Left cardiac atrium (tissue), 4 donors: ENCODE results near the gene CASZ1. TPM values are rescaled to one million over a fixed set of nuclear protein-coding genes. Genes with fewer than 3 reads are reported as not detected.
A peak's percentile ranks its signal among the peaks of the same experiment; 100 is the strongest.

Source experiments
- ATAC-seq, 2 donors: fragments of 200-7000 bp; cut with Tn5 transposase; one replicate each; pipeline ENCODE4 v1.9.1; 2020; ENCODE audit warnings: mild to moderate bottlenecking in 2 of 2, moderate library complexity in 2 of 2
- DNase-seq: peaks from one replicate; pipeline ENCODE4 v3.0.0-alpha.2; 2020
- intact Hi-C, 2 donors: fragments of 100-400 bp; cut with DNase I; formaldehyde crosslinking; loops; one replicate each; pipeline versions ENCODE4 v1.14.1 to v1.15.1; 2022 to 2023
- total RNA-seq, 2 donors: library from RNA; stranded (reverse); fragmentation: NEBNext Ultra II Directional; extraction: Animal tissue kit (Norgen Biotek cat#: 25700); gene quantifications; one replicate each; pipeline ENCODE4 v1.2.1, GENCODE V29; 2021
- donor health status: DM: no; HTN: yes; CAD: no.
- donor health status: DM: no; HTN: yes; CAD: no; lungs with severe emphysema.
- donor health status: DM: yes; HTN: yes; CAD: no.
- donor health status: Dilated cardiomyopathy.

Gene CASZ1
- total RNA-seq, 2 donors from 2014 or later = 37.6 to 68.2 TPM

DNA sequence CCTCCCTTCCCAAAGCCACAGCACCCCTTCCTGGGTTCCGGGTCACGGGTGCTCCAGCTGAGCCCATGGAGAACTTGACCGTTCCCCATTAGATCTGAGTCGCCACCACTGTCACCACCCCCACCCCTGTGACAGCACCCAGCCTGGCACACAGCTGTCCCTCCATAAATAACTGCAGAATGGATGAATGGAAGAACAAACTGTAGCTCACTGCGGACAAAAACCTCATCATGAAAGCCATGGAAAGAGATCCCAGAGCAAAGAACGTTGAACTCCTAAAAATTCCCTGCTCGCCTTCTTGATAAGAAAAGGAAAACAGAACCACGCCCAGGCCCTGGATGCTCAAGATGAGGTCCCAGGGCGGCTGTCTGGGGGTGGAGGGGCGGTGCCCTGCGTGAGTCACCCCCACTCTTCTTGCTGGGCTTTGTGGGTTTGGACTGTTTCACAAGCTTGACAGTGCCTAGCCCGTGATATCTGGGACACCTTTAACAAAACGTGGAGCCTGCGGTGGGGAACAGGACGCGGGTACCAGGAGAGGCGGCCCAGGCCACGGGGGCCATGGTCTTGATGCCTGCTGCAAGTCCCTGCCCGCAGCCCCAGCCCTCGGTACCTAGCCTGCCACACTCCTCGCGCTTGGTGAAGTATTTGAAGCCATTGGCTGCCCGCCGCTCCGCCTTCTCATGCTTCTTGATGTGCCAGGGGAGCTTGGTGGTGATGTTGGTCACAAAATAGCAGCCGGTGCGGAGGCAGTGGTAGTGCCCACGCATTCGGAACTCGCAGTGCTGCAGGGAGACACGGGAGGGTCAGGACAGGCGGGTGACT lies 151.9 kb downstream of the CASZ1 start:
- intact Hi-C loops = no loop called here
- no peak for DNase-seq
- no peak for ATAC-seq

DNA sequence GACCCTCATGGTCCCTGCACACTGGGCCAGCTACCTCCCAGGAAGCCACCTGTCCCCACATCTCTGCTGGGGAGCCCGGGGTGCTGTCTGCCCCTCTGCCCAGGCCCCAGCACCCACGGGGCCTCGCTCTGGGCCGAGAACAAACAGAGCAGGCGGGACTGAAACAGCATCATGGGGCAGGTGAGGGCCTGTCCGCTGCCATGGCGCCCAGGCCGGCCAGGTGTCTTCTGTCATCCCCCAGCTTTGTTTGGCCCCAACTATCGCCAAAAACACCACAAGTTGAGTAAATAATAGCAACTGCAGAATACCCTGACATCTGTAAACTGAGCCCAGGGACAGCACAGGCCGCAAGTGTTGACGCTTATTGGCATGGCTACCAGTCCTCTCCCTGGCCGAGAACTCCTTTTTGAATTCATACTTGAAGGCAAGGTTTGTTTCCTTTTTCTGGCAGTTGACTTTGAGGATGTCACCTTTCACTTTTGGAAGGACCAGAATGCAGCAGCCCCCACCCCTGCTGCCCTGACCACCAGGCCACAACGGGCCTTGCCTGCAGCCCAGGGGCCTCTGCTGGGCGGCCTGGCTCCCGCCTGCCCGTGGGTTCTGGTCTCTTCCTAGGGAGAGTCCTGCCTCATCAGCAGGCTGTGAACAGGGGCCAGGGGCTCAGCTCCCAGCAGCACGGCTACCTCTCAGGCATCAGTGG lies 152.7 kb downstream of the CASZ1 start:
- DNase-seq (no peak), ATAC-seq (no peak)
- intact Hi-C loops = no loop called here

DNA sequence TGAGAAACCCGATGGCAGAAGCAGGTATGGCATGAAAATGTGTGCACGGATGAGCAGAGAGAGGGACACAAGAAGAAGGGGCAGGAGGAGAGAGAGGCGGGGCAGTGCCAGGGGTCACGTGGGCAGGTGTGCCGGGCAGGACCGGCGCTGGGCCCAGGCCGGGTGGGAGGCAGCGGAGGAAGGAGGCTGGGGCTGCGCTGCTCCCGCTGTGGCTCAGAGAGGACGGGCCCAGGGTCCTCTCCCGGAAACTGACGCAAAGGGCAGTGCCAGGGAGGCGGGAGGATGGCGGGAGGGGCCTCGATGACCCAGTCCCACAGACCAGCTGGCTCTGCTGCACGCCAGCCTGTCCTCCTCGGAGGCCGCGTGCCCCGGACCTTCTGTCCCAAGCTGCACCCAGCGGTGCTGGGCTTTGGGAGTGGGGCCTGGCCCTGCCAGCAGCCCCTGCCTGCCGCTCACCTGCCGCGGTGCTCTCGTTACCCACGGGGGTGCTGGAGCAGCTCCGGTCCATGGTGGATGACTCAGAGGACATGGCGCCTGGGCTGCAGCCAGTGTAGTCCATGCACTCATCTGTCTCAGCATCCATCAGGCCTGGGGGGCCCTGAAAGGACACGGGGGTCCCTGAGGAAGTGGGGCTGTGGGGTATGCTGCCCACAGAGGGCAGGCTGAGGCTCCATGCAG lies 153.9 kb downstream of the CASZ1 start:
- intact Hi-C loops = no loop called here
- DNase-seq (no peak), ATAC-seq (no peak)

DNA sequence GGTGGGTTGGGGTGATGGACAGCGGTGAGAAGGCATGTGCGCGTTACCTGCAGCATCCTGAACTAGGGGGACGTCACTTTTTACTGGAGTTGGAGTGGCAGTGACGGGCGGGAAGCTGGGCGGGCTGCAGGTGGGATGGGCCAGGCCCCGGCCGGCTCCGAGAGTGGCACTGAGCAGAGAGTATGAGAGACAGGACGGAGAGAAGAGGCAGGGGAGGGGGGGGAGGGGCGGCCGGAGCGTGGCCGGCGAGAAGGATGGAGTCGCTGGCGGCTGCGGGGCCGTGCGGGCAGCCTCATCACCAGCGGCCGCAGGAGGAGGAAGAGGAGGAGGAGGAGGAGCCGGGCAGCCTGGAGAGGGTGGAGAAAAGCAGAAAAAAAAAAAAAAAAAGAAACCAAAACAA lies 154.5 kb downstream of the CASZ1 start:
- intact Hi-C loops = no loop called here
- DNase-seq (no peak), ATAC-seq (no peak)

DNA sequence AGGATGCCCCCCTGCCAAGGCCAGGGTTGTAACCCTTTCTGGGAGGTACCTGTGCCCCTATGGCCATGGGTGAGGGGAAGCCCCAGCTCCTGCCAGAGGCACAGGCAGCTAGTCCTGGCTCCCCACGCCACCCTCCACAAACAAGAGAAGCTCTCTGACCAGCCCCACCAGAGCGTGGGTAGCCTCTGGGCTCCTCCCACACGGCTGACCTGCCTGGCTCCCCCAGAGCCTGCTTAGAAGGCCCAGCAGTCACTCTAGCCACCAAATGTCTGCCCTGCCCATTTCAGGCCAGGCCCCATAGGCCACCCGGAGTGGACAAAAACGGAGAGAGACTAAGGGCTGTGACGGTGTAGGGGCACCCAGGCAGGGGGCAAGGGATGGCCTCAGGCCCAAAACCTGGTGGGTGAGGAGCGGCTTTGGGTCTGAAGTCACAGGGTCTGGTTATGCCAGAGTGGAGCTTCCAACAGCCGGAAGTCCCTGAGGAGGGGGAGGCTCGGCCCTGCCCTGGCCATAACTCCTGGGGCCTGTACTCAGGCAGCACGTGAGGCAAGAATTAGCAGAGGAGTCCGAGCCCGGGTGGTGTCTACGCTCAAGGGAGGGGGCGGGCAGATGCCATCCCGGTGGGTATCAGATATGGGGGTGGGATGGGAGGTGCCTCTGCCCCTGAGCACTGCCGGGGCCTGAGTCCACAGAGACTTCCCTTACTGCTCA lies 155.4 kb downstream of the CASZ1 start:
- intact Hi-C loops = no loop called here
- no peak for DNase-seq
- ATAC-seq = no peak

DNA sequence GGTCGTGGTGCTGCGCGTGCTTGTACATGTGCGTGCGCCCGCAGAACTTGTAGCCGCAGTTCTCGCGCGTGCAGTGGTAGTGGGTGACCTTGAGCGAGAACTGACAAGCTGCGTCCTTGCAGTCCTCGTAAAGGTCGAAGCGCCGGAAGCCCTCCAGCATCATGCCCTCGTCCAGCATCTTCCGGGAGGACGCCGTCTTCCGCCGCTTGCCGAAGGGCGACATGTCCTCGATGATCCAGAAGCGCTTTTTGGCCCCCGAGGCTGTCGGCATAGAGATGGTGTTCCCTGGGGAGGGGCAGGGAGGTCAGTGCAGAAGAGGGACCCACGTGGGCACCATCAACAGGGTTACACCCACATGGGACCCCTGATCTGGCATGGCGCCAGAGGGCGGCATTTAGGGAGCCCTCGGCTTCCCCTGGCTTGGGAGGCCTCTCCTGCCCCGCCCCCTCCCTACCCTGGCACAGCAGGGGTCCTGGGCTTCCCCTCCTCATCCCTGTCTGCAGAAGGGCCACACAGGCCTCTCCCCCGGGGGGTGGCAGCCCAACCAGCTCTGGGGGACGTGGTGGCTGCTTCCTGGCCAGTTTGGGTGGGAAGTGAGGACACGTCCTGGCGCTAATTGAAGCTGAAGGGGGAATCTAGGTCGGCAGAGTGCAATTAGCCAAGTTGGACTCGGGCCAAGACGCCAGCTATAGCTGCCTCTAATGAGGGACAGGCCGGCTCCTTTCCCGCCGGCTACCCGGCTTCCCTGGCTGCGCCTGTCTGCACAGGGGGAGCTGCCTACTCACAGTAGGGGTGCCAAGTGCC lies 156.5 kb downstream of the CASZ1 start:
- peak; percentile 65 for DNase-seq
- peak; percentile 43 to 64 for ATAC-seq
- intact Hi-C loops = no loop called here

DNA sequence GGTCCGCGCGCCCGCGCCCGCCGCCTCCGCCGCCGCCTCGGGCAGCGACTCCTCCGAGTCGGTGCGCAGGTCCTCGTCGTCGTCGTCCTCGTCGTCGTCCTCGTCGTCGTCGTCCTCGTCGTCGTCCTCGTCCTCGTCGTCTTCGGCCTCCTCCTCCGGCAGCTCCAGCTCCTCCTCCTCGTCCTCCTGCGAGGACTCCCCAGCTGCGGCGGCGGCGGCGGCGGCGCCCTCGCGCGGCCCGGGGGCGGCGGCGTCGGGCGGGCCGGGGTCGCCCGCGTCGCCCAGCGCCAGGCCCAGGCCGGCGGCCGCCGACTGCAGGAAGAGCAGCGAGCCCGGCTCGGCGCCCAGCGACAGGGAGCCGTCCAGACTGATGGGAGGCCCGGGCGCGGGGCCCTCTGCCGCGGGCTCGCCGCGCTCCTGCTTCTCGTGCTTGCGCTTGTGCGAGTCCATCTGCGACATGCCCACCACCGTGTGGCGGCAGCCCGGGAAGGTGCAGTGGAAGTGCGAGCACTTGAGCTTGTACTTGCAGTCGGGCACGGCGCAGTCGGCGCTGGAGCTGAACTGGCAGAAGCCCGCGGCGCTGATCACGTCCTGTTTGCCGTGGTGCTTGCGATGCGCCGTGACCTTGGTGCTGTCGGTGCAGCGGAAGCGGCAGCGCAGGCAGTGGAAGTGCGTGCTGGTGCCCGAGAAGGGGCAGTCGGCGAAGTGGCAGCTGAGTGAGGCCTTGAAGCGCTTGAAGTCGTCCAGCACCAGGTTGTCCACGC lies 157.3 kb downstream of the CASZ1 start:
- DNase-seq (no peak), ATAC-seq (no peak)
- intact Hi-C loops = no loop called here

DNA sequence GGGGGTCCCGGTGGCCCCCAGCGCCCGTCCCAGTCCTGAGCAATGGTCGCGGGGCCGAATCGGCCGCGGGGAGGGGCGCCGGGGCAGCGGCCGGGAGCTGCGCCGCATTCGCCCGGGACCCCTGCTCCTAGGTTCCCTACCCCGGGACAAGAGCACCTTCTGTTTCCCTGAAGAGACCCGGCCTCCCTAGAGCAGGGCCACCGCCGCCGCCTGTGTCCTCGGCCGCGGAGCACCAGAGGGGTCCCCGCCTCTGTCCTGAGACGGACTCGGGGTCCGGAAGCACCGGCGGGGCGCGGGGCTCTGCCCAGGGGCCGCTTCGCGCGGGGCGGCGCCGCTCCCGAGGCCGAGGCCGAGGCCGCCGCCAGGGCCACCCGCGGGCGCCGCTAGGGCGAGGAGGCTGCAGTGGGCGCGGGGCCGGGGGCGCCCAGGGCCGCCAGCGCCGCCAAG lies 157.9 kb downstream of the CASZ1 start:
- ATAC-seq (no peak), DNase-seq (no peak)
- intact Hi-C loops = no loop called here

DNA sequence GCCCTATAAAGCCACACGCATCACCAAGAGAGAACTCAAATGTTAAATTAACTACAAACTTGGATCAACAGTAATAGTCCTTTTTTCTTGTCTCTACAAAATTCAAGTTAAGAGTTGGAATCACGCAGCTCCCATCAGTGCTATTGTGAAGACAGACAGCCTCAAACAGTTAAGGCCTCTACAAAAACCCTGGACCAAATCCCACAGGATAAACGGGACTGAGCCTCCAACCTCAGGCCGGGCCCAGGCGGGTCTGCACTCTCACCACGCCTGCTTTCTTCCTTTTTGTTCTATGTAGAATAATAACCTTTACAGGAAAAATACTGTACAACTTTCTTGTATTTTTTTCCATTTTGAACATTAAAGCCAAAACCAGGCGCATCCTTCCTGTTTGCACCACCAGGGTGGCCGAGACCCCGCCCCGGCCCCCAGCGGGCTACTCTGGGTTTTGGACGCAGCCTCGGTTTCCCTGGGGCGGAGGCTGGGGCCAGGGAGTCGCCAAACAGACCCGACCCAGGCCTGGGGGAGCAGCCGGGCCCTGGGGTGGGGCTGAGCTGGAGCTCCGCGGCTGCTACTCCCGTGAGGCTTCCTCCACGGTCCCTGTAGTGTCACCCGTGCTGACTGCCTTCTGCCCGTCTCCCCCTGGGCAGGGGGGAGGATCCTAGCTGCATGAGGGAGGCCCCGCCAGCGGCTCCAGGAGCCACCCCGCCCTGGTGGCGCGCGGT lies 158.4 kb downstream of the CASZ1 start:
- DNase-seq (no peak), ATAC-seq (no peak)
- intact Hi-C loops = no loop called here

DNA sequence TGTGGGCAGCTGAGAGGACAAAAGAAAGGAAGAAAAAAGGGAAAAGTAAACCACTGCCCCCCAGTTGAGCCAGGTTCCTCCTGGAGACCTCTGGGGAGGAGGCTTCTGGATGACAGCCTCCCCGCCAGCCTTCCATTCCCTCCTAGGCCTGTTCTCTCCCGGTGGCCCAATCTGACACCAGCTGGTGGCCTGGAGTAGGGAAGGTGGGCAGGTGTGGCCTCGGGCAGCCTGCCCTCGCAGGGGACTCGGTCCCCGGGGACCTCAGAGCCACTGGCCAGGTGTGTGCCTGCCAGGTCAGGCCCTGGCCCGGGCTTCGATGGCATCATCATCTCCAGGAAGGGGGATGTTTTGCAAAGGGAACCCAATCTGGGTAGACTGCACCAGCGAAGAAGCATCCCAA lies 159.0 kb downstream of the CASZ1 start:
- DNase-seq (no peak), ATAC-seq (no peak)
- intact Hi-C loops = no loop called here

DNA sequence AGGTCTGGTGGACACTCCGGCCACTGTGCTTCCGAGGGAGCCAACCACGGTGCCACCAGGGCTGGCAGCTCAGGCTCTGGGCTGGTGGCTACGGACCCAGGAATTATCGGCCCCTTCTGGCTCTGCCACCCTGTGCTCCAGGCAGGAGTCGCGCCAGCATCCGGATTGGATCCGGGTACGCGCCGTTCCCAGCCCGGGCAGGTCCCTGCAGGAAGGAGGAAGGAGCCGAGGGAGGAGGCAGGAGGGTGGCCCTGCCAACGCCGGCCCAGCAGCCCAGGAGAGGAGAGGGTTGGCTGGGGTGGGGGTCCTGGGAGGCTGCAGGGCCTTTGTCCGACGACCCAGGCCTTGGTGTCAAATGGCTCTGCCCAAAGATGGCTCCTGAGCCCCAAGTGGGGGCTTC lies 160.5 kb downstream of the CASZ1 start:
- DNase-seq (no peak), ATAC-seq (peak in 1 of 2 donors; percentile 2)
- intact Hi-C loops = no loop called here

DNA sequence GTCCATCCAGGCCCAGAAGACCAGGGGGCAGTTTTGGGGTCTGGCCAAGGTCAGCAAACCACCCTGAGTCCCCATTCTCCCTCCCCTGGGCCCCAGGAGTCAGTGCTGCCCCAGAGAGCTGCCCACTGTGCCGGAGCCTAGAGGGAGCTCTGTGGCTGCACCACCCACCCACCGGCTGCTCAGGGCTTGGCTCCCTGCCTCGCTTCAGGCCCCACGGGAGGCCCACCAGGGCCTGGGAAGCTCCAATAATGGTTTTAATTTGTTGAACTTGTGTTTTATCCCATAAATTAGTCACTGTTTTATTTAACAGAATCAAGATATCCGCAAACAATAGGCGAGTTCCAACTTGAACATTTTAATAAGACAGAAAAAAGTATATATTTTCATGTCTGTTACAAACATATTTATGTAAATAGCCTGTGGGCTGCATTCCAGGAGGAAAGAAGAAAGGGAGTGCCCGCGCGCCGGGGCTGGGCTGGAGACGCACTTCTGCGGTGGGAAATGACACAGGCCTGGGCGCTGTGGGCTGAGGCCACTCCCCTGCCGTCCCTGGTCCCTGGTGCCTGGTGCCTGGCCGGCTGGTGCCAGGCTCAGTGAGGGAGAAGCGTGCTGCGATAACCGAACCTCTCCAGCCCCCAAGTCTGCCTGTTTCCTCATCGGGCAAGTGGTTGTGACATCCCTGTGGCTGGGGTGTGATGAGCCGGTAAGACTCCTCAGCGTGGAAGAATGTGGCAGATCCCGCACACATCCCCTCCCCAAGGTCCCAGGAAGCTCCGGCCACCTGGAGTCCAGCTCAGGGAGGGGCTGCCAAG lies 161.2 kb downstream of the CASZ1 start:
- ATAC-seq (peak in 1 of 2 donors; percentile 25), DNase-seq (no peak)
- intact Hi-C loops = no loop called here

DNA sequence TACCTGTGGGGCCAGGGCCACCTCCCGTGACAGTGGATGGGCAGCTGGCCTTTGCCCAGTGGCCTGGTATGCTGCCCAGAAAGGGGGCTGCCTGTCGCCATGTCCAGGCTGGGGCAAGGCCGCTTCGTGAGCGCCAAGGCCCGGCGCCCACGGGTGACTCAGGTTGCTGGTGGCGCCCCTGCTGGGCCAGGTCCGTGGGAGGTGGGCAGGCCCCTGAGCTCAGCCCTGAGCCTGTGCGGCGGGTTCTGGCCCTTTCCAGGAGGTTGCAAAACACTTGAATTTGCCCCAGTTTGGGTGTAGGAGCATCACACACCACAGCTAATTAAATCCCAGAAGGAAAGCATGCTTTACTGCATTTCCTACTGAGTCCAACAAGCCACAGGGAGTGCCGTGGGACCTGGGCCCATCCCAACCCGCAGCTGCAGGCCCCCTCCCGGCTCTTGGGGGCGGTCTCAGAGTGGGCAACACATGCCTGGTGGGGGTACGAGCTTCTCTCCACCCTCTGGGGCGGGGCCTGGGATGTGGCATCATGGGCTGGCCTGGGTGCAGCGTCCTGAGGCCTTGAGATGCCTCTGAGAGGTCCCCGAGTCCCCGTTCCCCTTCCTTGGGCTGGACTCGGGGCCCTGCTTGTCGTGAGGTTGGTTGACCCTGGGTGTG lies 161.9 kb downstream of the CASZ1 start:
- DNase-seq (no peak), ATAC-seq (peak; percentile 4 to 24)
- intact Hi-C loops = no loop called here

DNA sequence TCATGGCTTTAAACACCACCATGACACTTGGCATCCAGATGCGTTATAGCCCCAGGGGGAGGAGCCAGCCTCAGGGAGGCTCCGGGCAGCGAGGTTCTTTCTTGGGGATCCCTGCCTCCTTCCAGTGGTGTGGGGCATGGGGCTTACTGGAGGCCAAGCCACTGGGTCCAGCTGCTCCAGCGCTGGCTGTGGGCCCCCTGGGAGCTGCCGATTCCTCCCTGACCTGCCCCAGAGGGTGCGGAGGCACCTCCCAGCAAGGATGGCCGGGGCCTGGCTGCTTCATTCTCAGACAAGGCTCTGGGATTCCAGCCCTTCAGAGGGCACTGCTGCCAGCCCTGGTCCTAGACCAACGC lies 162.4 kb downstream of the CASZ1 start:
- intact Hi-C loops = no loop called here
- DNase-seq (peak; percentile 13), ATAC-seq (no peak)

DNA sequence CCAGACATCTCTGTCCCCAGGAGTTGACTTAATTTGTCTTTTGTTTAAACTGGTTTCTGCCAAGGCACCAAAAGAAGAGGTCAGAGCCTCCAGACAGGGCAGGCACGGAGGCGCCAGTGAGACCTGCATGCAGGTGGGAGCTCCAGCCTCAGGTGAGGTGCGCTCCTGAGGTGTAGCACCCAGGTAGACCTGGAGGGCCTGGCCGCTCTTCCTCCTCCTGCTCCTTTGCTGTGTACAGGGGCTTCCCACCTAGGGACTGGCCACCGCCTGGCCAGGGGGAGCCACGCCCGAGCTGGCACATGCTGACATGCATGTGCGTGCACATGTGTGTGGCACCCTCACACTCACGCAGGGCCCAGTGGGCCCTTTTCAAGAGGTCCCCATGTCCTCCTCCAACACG lies 163.0 kb downstream of the CASZ1 start:
- intact Hi-C loops = no loop called here
- peak; percentile 13 for DNase-seq
- ATAC-seq = no peak

DNA sequence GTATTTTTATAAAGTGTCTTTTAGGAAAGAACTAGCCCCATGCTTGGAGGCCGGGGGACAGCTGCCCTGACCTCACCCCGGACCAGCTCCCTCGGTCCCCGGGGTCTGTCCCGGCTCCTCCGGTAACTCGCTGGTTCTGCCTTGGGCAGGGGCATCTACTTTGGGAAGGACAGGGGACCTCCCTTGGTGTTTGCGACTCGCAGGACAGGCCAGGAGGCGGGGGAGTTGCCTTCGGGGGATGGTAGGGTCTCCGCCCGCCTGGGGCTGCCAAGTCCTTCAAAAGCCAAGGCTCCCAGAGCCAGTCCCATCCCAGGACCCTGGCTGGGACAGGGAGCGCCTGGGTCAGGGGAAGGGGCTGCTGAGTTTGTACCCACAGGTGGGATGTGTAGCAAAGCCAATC lies 163.8 kb downstream of the CASZ1 start:
- intact Hi-C loops = no loop called here
- ATAC-seq (no peak), DNase-seq (no peak)
